Activated naive CD4-positive, alpha-beta T cell treated with anti-CD3 and anti-CD28 coated beads, Interleukin-2, amount 50 U/mL, for 24 hours (primary cell): Measurements from ENCODE around the gene CDH1.
"Not testable (repeated sequence)": the region's sequence is repeated elsewhere in the genome, so short reads cannot be mapped to it uniquely, and the experiment has no call there.

ENCODE experiments used
- H3K27ac Mint-ChIP-seq: one replicate; pipeline ENCODE4 v1.8.0; 2021; ENCODE audit warnings: mild to moderate bottlenecking, mixed read lengths
- H3K27me3 Mint-ChIP-seq: one replicate; pipeline ENCODE4 v1.8.0; 2021; ENCODE audit warnings: mixed read lengths
- H3K36me3 Mint-ChIP-seq: one replicate; pipeline ENCODE4 v1.8.0; 2021; ENCODE audit warnings: mixed read lengths
- H3K4me1 Mint-ChIP-seq: one replicate; pipeline ENCODE4 v1.8.0; 2021; ENCODE audit warnings: mixed read lengths
- H3K4me3 Mint-ChIP-seq: one replicate; pipeline ENCODE4 v1.8.0; 2021; ENCODE audit warnings: mild to moderate bottlenecking, mixed read lengths
- H3K9me3 Mint-ChIP-seq: one replicate; pipeline ENCODE4 v1.8.0; 2021; ENCODE audit warnings: mixed read lengths

CDH1 gene

DNA sequence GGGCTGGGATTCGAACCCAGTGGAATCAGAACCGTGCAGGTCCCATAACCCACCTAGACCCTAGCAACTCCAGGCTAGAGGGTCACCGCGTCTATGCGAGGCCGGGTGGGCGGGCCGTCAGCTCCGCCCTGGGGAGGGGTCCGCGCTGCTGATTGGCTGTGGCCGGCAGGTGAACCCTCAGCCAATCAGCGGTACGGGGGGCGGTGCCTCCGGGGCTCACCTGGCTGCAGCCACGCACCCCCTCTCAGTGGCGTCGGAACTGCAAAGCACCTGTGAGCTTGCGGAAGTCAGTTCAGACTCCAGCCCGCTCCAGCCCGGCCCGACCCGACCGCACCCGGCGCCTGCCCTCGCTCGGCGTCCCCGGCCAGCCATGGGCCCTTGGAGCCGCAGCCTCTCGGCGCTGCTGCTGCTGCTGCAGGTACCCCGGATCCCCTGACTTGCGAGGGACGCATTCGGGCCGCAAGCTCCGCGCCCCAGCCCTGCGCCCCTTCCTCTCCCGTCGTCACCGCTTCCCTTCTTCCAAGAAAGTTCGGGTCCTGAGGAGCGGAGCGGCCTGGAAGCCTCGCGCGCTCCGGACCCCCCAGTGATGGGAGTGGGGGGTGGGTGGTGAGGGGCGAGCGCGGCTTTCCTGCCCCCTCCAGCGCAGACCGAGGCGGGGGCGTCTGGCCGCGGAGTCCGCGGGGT is at the start of gene CDH1:
Gene CDH1 (plus strand): TSS at position 247 of the 684 bp plus-strand sequence. CDS start 124 bp downstream, at position 371.
- H3K4me1 Mint-ChIP-seq: peaks cover 8% of the 10 kb centered on the region
- peak within 1 kb of the TSS; percentile 73 for H3K4me3 Mint-ChIP-seq
- no peak within 1 kb of the TSS for H3K27ac Mint-ChIP-seq
- H3K27me3 Mint-ChIP-seq: peaks cover 14% of the 10 kb centered on the region
- H3K9me3 Mint-ChIP-seq: no peaks in the 10 kb centered on the region
- H3K36me3 Mint-ChIP-seq: peaks cover 2% of the 10 kb centered on the region

DNA sequence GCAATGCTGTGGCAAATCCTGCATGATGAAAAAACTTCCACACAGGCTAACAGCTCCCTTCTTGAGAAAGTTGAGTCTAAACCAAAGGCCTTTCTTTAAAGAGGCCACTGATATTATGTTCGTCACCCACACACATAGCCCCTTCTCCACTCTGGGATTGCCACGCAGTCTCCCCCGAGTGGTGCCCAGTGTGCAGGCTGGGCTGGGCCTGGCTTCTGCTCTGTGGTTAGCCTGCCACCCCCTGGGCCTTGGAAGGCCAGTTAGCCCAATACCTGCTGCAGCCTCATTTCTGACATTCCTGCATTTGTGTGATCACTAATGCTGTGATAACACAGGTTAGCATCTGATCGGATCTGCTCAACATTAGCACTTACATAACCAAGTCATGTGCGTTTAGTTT is 47.2 kb upstream of the CDH1 start:
- H3K36me3 Mint-ChIP-seq: no peaks in the 10 kb centered on the region
- peaks cover 1% of the 10 kb centered on the region for H3K27me3 Mint-ChIP-seq
- no peaks in the 10 kb centered on the region for H3K9me3 Mint-ChIP-seq
- no peak overlapping the region for H3K27ac Mint-ChIP-seq
- H3K4me3 Mint-ChIP-seq: no peak overlapping the region
- H3K4me1 Mint-ChIP-seq: no peaks in the 10 kb centered on the region

DNA sequence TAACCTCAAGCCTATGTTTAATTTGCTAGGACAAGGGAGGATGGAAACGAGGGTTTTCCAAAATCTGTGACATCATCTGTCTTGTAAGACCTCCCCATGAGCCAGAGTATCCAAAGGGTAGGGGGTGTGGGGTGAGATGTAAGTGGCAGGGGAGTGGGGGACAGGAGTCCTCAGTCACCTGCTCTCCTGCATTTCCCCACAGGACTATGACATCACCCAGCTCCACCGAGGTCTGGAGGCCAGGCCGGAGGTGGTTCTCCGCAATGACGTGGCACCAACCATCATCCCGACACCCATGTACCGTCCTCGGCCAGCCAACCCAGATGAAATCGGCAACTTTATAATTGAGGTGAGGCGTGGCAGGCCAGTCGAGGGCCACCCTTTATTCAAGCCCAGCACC is 41.5 kb upstream of the CDH1 start:
- H3K27ac Mint-ChIP-seq: no peak overlapping the region
- H3K4me3 Mint-ChIP-seq: no peak overlapping the region
- no peaks in the 10 kb centered on the region for H3K36me3 Mint-ChIP-seq
- H3K9me3 Mint-ChIP-seq: no peaks in the 10 kb centered on the region
- H3K27me3 Mint-ChIP-seq: peaks cover 1% of the 10 kb centered on the region
- H3K4me1 Mint-ChIP-seq: no peaks in the 10 kb centered on the region

DNA sequence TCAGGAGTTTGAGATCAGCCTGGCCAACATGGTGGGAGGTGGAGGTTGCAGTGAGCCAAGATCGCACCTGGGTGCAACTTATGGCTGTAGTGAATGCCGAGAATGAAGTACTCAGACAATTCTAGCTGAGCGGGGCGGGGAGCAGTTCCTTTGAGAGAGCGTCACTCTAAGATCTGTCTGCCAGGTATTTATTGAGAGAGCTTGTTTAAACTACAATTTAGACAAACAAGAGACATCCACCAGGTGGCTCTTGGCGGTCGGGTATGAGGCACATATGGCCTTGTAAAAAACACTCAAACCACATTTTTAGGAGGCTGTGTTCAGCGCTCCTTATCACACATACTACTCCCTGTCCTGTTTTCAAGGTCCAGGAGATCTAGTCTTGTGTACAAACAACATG is 40.6 kb upstream of the CDH1 start:
- H3K27me3 Mint-ChIP-seq: peaks cover 1% of the 10 kb centered on the region
- no peaks in the 10 kb centered on the region for H3K36me3 Mint-ChIP-seq
- H3K4me1 Mint-ChIP-seq: no peaks in the 10 kb centered on the region
- no peak overlapping the region for H3K4me3 Mint-ChIP-seq
- no peaks in the 10 kb centered on the region for H3K9me3 Mint-ChIP-seq
- H3K27ac Mint-ChIP-seq: no peak overlapping the region

DNA sequence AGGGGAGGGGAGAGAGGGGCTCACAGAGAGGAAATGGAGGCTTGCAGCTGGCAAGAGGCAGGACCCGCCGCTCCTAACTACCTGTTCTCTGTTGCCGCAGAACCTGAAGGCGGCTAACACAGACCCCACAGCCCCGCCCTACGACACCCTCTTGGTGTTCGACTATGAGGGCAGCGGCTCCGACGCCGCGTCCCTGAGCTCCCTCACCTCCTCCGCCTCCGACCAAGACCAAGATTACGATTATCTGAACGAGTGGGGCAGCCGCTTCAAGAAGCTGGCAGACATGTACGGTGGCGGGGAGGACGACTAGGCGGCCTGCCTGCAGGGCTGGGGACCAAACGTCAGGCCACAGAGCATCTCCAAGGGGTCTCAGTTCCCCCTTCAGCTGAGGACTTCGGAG is 39.0 kb upstream of the CDH1 start:
- Mint-ChIP-seq H3K36me3 (no peaks in the 10 kb centered on the region), H3K4me3 (no peak overlapping the region), H3K27ac (no peak overlapping the region), H3K4me1 (no peaks in the 10 kb centered on the region), H3K9me3 (no peaks in the 10 kb centered on the region), H3K27me3 (peaks cover 1% of the 10 kb centered on the region)

DNA sequence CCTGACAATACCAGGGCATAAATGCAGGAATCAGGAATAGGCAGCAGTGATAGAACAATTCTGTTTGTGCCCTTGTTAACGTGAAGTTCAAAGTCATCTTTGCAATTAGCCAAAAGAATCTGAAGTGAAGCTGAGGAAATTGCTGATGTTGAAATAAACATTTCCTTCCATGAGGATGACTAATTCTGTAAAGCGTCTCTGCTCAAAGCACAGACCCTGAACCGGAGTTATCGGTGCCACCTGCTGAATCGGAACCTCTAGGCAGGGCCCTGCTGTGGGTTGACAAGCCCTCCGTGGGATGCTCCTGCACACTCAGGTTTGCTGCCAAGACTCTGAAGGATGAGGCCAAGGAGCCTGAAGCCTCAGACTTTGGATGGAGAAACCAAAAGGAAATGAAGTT is 37.0 kb upstream of the CDH1 start:
- Mint-ChIP-seq H3K4me1 (no peaks in the 10 kb centered on the region), H3K9me3 (no peaks in the 10 kb centered on the region), H3K27ac (no peak overlapping the region), H3K36me3 (no peaks in the 10 kb centered on the region), H3K4me3 (no peak overlapping the region), H3K27me3 (peaks cover 1% of the 10 kb centered on the region)

DNA sequence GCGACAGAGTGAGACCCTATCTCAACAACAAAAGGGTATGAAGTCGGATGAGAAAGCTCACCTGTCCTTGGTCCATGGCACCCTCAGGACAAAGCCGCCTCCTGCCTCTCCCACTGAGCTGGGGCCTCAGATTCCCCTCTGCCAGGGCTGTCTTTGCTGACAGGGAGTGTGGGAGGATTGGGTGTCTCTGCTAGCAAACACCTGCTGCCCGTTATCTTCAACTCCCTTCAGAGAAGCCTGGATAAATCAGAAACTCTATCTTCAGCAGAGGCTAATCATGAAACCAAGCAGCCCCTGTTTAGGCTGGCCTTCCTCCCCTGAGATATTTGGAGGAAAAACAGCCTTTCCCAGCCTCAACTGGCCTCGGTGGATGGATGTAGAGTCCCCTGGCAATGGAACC is 36.3 kb upstream of the CDH1 start:
- no peaks in the 10 kb centered on the region for H3K9me3 Mint-ChIP-seq
- no peaks in the 10 kb centered on the region for H3K4me1 Mint-ChIP-seq
- no peak overlapping the region for H3K27ac Mint-ChIP-seq
- H3K4me3 Mint-ChIP-seq: no peak overlapping the region
- H3K36me3 Mint-ChIP-seq: no peaks in the 10 kb centered on the region
- peaks cover 1% of the 10 kb centered on the region for H3K27me3 Mint-ChIP-seq

DNA sequence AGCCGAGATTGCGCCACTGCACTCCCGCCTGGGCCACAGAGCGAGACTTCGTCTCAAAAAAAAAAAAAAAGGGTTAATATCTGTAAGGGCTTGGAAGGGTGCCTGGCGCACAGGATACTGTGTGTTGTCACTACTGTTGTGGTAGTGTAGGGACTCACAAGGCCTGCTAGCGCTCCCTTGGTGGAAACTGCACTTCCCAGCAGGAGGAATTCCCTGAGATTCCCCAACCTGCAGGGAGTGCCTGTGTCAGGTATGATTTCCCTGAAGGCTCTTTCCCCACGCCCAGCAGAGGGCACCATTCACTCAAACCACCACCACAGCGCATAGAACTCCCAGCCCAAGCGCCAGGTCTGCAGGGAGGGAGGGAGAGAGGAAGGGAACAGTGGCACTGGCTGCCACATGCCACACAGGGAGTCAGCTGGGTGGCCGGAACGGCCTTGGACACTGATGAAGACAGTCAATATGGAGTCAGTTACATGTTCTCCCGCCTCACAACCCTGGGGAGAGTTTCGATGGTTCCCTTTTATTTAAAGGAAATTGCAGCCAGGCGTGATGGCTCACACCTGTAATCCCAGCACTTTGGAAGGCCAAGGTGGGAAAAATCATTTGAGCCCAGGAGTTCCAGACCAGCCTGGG is 32.7 kb upstream of the CDH1 start:
- no peaks in the 10 kb centered on the region for H3K9me3 Mint-ChIP-seq
- no peak overlapping the region for H3K27ac Mint-ChIP-seq
- H3K4me3 Mint-ChIP-seq: no peak overlapping the region
- no peaks in the 10 kb centered on the region for H3K36me3 Mint-ChIP-seq
- no peaks in the 10 kb centered on the region for H3K27me3 Mint-ChIP-seq
- H3K4me1 Mint-ChIP-seq: no peaks in the 10 kb centered on the region

DNA sequence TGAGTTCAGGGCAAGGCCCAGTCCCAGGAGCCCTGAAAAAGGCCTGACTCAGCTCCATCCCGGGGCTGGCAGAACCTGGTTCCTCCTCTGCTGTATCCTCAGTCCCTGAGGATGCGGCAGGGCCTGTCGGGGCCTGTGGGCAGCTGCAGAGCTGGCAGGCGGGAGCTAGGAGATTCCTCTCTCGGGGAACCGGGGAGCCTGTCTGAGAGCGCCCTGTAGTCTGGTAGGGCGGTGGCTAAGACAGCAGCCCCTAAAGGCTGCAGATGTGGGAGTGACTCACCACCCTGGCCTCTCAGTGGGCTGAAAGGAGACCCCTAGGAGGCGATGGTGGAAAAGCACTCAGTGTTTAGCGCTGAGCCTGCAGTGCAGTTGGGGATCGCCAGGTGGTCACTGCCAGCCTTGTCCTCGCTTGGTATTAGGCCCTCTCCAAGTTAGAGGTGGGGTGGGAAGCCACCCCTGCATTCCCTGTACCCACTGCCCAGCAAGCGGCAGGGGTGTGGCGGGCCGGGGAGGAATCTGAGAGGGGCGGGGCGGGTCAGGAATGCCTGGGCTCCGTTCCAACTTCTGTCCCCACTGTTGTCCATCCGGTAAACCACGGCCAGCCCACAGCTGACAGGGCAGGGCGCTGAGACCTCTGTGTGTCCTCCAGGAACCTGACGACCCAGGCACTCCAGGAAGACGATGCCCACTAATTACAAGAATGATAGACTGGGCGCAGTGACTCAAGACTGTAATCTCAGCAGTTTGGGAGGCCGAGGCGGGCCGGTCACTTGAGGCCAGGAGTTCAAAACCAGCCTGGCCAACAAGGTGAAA is 29.5 kb upstream of the CDH1 start:
- H3K4me1 Mint-ChIP-seq: peaks cover 15% of the 10 kb centered on the region
- H3K27ac Mint-ChIP-seq: no peak overlapping the region
- H3K27me3 Mint-ChIP-seq: peaks cover 8% of the 10 kb centered on the region
- no peaks in the 10 kb centered on the region for H3K9me3 Mint-ChIP-seq
- H3K36me3 Mint-ChIP-seq: no peaks in the 10 kb centered on the region
- H3K4me3 Mint-ChIP-seq: no peak overlapping the region

DNA sequence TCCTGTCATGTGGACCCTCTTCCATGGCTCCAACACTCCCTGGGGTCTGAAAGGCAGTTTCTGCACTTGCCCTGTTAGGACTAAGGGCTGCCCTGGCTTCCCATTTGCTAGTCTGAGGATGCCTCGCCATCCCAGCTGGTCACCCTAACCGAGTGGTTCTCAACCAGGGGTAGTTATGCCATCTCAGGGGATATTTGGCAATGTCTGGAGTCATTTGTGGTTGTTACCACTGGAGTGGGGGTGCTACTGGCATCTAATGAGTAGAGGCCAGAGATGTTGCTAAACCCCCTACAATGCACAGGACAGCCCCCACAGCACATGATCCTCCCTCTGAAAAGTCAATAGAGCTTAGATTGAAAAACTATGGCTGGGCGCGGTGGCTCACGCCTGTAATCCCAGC is 26.9 kb upstream of the CDH1 start:
- H3K9me3 Mint-ChIP-seq: no peaks in the 10 kb centered on the region
- H3K4me1 Mint-ChIP-seq: peaks cover 15% of the 10 kb centered on the region
- no peak overlapping the region for H3K27ac Mint-ChIP-seq
- peaks cover 10% of the 10 kb centered on the region for H3K27me3 Mint-ChIP-seq
- no peaks in the 10 kb centered on the region for H3K36me3 Mint-ChIP-seq
- H3K4me3 Mint-ChIP-seq: no peak overlapping the region

DNA sequence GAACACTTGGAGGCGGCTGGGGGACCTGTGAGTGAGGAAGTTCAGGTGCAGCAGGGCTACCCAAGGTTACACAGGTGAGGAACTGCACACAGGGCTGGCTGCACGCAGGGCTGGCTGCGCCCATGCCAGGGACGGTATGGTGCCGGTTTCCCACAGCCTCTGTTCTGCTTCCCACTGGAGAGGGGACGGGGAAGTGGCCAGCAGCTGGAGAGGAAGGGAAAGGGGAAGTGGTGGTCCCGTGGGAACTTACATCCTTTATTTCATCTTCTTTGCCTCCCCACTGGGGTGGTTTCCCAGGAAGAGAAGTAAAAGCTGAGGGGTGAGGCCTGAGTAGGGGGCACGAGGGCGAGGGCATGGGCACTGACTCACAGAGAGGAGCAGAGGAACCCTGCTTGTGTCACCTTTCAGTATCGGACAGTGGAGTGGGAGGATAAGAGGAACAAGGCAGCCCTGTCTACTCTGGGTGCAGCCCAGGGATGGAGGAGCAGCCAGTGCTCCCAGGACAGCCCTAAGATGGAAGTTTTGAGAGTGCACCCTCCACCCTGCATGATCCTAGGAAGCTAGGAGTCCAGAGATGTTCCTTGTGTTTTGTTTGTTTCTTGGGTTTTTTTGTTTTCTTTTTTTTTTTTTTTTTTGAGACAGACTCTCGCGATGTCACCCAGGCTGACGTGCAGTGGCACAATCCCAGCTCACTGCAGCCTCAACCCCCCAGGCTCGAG is 25.5 kb upstream of the CDH1 start:
- no peaks in the 10 kb centered on the region for H3K36me3 Mint-ChIP-seq
- peaks cover 10% of the 10 kb centered on the region for H3K27me3 Mint-ChIP-seq
- no peaks in the 10 kb centered on the region for H3K9me3 Mint-ChIP-seq
- no peak overlapping the region for H3K4me3 Mint-ChIP-seq
- H3K27ac Mint-ChIP-seq: no peak overlapping the region
- H3K4me1 Mint-ChIP-seq: peaks cover 15% of the 10 kb centered on the region

DNA sequence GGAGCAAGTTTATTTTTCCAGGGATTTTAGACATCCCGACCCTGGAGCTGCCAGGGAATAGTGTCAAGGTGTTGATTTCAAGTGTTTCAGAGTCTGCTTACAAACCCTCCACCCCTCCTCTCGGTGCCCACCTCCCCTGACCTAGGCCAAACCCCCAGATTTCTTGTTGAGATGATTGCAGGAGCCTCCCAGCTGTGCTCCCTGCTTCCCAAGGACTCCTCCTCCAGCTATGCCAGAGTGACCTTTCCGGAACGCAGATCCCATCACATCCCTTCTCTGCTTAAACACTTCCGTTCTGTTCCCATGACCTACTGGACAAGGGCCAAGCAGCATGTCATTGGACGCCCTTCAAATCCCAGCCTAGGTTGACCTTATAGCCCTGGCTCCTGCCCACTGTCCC is 23.7 kb upstream of the CDH1 start:
- no peak overlapping the region for H3K27ac Mint-ChIP-seq
- H3K4me1 Mint-ChIP-seq: peaks cover 15% of the 10 kb centered on the region
- H3K9me3 Mint-ChIP-seq: no peaks in the 10 kb centered on the region
- peaks cover 10% of the 10 kb centered on the region for H3K27me3 Mint-ChIP-seq
- H3K36me3 Mint-ChIP-seq: no peaks in the 10 kb centered on the region
- no peak overlapping the region for H3K4me3 Mint-ChIP-seq

DNA sequence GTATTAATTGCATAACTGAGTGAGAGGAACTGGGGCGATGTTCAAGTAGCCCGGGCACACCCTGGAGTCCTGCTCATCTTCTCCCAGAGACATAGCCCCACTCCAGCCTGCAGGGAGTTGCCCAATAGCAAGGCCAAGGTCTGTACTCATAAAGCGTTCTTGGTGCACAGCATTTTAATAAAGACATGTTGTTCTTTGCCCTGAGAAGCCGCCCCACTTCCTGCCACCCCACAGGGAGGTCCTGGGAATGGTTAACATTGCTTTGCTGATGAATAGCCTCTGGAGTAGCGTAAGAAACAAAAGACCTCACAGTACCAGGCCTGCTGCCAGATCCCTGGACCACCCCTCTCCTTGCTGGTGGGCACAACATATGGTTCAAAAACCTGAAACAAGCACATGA is 21.6 kb upstream of the CDH1 start:
- H3K4me1 Mint-ChIP-seq: peaks cover 18% of the 10 kb centered on the region
- no peak overlapping the region for H3K4me3 Mint-ChIP-seq
- H3K27ac Mint-ChIP-seq: no peak overlapping the region
- no peaks in the 10 kb centered on the region for H3K9me3 Mint-ChIP-seq
- H3K27me3 Mint-ChIP-seq: peaks cover 2% of the 10 kb centered on the region
- H3K36me3 Mint-ChIP-seq: peaks cover 1% of the 10 kb centered on the region

DNA sequence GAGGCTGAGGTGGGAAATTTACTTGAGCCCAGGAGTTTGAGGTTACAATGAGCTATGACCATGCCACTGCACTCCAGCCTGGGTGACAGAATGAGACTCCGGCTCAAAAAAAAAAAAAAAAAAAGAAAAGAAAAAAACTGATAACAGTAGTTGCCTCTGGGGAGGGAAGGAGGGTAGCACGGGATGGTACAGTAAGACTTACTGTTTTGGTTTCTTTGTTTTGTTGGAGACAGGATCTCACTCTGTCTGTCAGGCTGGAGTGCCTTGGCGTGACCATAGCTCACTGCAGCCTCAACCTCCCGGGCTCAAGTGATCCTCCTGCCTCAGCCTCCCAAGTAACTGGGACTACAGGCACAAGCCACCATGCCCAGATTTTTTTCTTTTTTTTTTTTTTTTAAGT is 20.6 kb upstream of the CDH1 start:
- H3K4me3 Mint-ChIP-seq, H3K36me3 Mint-ChIP-seq, H3K4me1 Mint-ChIP-seq, H3K27me3 Mint-ChIP-seq, H3K9me3 Mint-ChIP-seq, H3K27ac Mint-ChIP-seq: not testable (repeated sequence)

DNA sequence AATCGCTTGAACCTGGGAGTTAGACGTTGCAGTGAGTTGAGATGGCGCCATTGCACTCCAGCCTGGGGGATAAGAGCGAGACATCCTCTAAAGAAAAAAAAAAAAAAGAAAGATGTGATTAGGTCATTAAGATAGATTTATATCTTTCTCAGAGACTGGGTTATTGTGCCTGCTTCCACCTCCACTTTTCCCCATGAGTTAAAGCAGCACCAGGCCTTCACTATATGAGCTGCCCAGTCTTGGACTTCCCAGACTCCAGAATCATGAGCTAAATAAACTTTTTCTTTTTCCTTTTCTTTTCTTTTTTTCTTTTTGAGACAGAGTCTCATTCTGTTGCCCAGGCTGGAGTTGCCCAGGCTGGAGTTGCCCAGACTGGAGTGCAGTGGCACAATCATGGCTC is 19.4 kb upstream of the CDH1 start:
- no peak overlapping the region for H3K4me3 Mint-ChIP-seq
- H3K27ac Mint-ChIP-seq: no peak overlapping the region
- no peaks in the 10 kb centered on the region for H3K9me3 Mint-ChIP-seq
- peaks cover 2% of the 10 kb centered on the region for H3K27me3 Mint-ChIP-seq
- H3K36me3 Mint-ChIP-seq: peaks cover 1% of the 10 kb centered on the region
- peaks cover 7% of the 10 kb centered on the region for H3K4me1 Mint-ChIP-seq

DNA sequence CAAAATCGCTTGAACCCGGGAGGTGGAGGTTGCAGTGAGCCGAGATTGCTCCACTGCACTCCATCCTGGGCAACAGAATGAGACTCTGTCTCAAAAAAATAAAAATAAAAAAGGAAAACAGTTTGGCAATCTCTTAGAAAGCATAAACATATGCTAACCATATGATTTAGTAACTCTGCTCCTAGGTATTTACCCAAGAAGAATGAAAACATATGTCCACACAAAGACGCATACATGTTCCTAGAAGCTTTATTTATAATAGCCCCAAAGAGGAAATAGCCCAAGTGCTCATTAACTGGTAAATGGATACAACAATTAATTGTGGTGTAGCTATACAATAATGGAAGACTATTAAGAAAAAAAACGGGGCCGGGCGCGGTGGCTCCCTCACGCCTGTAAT is 18.5 kb upstream of the CDH1 start:
- Mint-ChIP-seq H3K27ac (no peak overlapping the region), H3K27me3 (no peaks in the 10 kb centered on the region), H3K4me3 (no peak overlapping the region), H3K36me3 (peaks cover 1% of the 10 kb centered on the region), H3K9me3 (no peaks in the 10 kb centered on the region), H3K4me1 (peaks cover 7% of the 10 kb centered on the region)
